GM18909 (cell line): ENCODE data around the gene UIMC1.
"Not testable (repeated sequence)": the region's sequence is repeated elsewhere in the genome, so short reads cannot be mapped to it uniquely, and the experiment has no call there.

Experiments used
- ATAC-seq: cut with Tn5 transposase; IDR thresholded peaks from one replicate; pipeline ENCODE4 v1.9.1; 2021; ENCODE audit warnings: mild to moderate bottlenecking; ENCODE audit not compliant: unreplicated experiment, poor library complexity

UIMC1 gene

DNA sequence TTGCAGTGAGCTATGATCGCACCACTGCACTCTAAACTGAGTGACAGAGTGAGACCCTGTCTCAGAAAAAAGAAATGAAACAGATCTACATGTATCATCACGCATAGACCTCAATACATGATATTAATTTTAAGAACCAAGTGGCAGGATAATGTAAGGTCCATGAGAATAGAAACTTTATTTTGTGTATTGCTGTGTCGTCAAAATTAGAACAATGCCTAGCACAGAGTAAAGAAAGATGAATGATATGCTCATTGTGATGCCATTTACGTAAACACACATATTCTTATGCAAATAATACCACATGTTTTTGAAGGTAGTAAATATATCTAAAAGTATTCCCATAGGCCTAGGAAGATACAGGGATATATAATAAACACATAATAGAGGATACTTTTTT lies 3.6 kb upstream of the UIMC1 start:
- no peak for ATAC-seq

DNA sequence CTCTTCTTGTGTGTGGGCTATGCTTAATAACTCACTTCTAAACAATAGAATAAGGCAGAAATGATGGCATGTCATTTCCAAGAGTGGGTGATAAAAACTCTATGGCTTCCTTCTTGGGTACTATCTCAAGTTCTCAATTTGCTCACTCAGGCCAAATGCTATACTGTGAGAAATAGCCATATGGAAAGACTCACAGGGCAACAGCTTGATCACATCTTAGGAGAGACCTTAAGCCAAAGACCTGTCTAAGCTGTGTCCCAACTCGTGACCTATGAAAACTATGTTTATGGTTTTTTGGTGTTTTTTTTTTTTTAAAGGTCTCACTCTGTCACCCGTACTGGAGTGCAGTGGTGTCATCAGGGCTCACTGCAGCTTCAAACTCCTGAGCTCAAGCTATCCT lies 2.1 kb upstream of the UIMC1 start:
- no peak for ATAC-seq

DNA sequence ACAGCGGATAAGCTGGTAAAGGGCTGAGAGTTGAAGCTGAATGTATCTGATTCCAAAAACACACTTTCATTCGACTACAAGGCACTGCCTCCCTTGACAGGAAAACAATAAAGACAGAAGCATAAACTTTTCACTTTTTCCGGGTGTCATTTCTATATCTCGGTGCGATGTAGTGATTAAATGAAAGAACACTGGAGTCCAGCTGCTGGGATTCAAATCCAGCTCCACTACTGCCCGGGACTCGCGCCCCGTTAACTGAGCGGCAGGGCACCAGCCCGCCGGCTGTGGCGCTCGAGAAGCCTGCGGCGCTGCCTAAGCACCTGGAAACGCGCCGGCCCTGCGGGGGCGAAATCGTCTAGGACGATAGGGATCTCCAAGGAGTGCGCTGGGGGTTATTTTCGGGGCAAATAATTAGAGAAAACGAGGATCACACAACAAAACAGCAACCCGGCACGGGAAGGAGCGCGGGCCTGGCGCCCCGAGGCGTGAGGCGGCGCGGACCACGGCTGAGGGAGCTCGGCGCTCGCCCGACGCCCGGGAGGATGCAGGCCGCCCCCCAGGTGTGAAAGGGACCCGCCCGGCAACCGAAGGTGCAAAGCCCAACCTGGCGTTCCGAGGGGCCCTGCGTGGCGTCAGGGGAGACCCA lies 837 bp downstream of the UIMC1 start:
- ATAC-seq: peak; percentile 41

DNA sequence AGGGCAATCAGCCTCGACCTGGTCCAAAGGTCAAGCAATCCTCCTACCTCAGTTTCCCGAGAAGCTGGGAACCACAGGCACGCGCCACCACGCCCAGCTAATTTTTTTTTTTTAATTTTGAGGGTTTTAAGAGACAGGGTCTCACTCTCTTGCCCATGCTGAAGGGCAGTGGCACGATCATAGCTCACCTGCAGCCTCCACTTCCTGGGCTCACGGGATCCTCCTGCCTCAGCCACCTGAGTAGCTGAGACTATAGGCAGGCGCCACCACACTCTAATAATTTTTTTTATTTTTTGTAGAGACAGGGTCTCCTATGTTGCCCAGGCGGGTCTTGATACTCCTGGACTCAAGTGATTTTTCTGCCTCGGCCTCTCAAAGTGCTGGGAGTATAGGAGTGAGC lies 1.6 kb downstream of the UIMC1 start:
- no peak for ATAC-seq

DNA sequence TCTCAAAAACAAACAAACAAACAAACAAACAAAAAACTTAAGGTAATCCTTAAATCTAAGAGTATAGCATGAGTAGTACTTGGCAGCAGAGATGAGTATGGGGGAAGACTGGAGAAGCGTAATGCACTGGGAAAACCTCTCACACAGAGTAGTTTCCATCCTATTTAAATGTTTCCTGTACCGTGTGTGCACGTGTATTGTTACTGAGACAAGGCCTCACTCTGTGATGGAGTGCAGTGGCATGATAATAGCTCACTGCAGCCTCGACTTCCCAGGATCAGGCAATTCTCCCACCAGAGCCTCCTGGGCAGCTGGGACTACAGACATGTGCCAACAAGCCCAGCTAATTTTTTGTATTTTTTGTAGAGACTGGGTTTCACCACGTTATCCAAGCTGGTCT lies 2.9 kb downstream of the UIMC1 start:
- no peak for ATAC-seq

DNA sequence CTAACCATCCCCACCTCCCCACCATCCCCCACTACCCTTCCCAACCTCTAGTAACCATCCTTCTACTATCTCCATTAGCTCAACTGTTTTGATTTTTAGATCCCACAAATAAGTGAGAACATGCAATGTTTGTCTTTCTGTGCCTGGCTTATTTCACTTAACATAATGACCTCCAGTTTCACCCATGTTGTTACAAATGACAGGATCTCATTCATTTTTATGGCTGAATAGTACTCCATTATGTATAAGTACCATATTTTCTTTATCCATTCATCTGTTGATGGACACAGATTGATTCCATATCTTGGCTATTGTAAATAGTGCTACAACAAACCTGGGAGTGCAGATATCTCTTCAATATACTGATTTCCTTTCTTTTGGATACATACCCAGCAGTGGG lies 7.1 kb downstream of the UIMC1 start:
- ATAC-seq: not testable (repeated sequence)

DNA sequence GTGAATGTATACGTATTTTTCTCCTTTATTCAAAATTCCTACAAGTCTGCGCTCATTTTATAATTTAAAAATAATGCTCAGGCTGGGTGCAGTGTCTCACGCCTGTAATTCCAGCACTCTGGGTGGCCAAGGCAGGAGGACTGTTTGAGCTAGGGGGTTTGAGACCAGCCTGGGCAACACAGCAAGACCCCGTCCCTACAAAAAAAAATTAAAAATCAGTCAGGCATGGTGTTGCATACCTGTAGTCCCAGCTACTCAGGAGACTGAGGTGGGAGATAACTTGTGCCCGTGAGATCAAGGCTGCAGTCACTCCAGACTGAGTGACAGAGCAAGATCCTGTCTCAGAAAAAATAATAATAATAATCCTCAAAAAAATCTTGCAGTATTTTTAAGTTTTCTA lies 7.8 kb downstream of the UIMC1 start:
- ATAC-seq: no peak

DNA sequence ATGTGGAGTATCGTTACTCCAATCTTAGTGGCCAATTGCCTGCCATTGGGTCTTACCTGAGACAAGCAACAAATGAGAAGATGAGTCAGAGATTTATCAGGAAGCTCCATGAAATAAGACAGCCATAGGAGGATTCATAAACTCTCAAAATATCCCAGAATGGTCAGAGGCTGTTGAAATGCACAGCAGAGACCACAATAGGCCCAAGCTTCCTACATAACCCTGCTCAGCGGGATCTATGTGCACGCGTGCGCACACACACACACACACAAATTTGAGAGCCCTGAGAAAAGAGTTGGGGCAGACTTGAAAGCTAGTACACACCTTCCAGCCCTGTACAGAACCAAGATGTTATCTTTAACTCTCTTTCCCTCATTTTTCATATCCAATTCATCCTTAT lies 9.8 kb downstream of the UIMC1 start:
- ATAC-seq: no peak

DNA sequence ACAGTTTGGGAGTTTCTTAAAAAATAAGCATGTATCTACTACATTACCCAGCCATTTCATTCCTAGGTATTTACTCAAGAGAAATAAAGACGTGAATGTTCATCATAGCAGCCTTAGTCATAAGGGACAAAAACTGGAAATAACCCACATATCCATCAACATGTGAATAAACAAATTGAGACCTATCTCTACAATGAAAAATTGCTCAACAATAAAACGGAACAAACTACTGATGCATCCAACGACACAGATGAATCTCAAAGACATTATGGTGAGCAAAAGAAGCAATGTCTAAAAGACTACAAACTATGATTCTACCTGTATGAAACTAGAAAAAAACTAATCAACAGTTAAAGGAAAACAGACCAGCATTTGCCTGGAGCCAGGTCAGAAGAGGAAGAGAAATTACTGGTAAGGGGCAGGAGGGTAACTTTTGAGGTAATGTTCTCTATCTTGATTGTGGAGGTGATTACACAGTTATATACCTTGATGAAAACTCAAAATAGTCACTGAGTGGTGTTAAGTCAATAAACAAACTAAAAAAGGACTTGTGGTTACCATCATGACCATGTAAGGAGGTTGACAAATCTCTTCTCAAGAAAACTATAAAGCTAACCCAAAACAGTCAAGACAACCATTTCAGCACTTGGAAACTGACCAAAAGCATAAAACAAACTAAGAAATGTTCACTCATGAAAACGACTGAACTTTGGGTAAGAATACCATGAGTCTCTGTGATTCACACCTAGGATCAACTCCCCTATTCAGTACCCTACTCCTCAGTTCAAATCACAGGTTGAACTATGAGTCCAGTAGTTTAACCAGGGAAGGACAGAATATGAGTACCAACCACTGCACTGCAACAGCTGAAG lies 10.4 kb downstream of the UIMC1 start:
- ATAC-seq: no peak

DNA sequence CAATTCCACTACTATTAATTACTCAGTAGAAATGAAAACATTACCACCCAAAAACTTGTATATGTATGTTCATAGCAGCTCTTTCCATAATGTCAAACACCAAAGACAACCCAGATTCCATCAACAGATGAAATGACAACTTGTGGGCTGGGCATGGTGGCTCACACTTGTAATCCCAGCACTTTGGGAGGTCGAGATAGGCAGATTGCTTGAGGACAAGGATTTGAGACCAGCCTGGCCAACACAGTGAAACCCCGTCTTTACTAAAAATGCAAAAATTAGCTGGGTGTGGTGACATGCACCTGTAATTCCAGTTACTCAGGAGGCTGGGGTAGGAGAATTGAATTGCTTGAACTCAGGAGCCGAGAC lies 11.5 kb downstream of the UIMC1 start:
- no peak for ATAC-seq

DNA sequence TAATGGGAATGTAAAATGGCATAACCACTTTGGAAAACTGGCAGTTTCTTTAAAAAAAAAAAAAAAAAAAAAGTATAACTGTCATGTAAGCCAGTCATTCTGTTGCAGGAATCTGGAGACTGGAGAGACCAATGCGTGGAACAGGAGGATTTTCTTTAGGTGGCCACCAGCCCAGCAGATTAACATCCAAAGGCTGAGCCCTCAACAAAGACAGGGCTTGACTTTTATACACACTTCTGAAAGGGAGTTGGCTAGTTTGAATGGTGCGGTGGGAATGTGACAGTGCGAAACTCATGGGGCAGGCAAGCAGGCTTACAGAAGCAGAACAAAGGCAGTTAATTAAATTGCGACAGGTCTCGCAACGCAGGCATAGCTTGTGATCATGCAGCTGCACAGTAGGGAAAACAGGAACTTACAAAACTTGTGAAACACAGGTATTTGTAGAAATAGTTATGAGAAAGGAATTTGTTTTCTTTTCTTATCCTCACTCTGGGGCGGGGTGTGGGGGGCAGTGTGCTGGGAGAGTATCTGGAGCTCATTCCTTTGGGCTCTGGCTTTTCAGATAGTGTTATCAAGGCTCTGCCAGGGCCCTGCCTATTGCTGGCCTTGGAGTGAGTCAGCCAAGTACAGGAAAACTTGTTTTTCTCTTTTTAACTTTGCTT lies 12.0 kb downstream of the UIMC1 start:
- no peak for ATAC-seq

DNA sequence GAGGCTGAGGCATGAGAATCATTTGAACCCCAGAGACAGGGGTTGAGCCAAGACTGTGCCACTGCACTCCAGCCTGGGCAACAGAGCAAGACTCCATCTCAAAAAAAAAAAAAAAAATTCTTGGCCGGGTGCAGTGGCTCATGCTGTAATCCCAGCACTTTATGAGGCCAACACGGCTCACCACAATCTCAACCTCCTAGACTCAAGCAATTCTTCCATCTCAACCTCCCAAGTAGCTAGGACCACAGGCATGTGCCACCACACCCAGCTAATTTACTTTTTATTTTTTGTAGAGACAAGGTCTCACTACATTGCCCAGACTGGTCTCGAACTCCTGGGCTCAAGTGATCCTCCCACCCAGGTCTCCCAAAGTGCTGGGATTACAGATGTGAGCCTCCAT lies 13.5 kb downstream of the UIMC1 start:
- ATAC-seq: not testable (repeated sequence)

DNA sequence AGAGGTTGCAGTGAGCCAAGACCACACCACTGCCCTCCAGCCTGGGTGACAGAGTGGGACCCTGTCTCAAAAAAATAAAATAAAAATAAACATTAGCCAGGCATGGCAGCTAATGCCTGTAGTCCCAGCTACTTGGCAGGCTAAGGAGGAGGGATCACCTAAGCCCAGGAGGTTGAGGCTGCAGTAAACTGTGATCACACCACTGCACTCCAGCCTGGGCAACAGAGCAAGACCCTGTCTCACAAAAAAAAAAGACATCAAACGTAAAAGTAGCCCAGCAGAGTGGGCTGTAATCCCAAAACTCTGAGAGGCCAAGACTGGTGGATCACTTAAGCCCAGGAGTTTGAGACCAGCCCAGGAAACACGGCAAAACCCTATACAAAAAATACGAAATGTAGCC lies 19.0 kb downstream of the UIMC1 start:
- ATAC-seq: no peak

DNA sequence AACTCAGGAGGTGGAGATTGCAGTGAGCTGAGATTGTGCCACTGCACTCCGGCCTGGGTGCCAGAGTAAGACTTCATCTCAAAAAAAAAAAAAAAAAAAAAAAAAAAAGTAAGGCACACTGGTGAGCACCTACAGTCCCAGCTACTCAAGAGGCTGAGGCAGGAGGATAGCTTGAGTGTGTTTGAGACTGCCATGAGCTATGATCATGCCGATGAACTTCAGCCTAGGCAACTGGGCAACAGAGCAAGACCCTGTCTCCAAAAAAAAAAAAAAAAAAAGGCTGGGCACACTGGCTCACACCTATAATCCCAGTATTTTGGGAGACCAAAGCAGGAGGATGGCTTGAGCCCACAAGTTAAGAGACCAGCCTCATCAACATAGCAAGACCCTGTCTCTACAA lies 20.3 kb downstream of the UIMC1 start:
- ATAC-seq: no peak

DNA sequence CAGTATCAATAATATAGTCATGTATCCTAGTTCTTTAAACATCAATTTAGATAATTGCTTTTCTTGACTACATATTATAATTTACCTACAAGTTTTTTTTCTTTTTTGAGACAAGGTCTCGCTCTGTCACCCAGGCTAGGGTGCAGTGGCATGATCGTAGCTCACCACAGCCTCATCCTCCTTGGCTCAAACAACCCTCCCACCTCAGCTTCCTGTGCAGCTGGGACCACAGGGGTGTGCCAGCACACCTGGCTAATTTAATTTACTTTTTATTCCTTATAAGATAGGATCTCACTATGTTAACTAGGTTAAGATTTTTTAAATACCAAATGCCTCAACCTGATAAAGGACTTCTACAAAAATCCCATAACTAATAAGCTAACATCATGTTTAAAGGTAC lies 21.1 kb downstream of the UIMC1 start:
- ATAC-seq: peak; percentile 54

DNA sequence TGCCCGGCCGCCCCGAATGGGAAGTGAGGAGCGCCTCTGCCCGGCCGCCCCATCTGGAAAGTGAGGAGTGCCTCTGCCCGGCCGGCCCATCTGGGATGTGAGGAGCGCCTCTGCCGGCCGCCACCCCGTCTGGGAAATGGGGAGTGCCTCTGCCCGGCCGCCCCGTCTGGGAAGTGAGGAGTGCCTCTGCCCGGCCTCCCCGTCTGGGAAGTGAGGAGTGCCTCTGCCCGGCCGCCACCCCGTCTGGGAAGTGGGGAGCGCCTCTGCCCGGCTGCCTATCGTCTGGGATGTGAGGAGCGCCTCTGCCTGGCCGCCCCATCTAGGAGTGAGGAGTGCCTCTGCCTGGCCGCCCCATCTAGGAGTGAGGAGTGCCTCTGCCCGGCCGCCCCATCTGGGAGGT lies 22.4 kb downstream of the UIMC1 start:
- not testable (repeated sequence) for ATAC-seq

DNA sequence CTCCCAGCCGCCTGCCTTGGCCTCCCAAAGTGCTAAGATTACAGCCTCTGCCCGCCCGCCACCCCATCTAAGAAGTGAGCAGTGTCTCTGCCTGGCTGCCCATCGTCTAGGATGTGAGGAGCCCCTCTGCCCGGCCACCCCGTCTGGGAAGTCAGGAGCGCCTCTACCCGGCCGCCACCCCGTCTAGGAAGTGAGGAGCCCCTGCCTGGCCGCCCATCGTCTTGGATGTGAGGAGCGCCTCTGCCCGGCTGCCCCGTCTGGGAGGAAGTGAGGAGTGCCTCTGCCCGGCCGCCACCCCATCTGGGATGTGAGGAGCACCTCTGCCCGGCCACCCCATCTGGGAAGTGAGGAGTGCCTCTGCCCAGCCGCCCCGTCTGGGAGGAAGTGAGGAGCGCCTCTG lies 23.0 kb downstream of the UIMC1 start:
- ATAC-seq: not testable (repeated sequence)

DNA sequence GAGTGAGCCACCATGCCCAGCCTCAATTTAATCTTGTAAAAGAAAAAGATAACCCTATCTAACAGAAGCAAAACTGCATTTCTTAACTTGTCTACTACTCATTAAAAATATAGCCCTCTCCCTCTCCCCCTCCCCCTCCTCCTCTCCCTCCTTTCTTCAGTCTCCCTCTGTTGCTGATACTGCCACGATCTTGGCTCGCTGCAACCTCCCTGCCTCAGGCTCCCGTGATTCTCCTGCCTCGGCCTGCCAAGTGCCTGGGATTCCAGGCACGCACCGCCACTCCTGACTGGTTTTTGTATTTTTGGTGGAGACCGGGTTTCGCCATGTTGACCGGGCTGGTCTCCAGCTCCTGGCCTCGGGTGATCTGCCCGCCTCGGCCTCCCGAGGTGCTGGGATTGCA lies 23.5 kb downstream of the UIMC1 start:
- not testable (repeated sequence) for ATAC-seq

DNA sequence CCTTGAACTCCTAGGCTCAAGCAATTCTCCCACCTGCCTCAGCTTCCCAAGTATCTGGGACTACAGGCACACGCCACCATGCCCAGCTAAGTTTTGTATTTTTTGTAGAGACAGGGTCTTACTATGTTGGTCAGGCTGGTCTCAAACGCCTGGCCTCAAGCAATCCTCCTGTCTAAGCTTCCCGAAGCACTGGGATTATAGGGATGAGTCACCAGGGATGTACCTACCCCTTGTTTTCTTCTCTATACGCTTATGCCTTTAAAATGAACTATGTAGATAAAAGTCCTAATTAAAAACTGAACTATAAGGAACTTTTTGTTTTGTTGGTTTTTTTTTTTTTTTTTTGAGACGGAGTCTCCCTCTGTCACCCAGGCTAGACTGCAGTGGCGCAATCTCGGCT lies 25.8 kb downstream of the UIMC1 start:
- no peak for ATAC-seq

DNA sequence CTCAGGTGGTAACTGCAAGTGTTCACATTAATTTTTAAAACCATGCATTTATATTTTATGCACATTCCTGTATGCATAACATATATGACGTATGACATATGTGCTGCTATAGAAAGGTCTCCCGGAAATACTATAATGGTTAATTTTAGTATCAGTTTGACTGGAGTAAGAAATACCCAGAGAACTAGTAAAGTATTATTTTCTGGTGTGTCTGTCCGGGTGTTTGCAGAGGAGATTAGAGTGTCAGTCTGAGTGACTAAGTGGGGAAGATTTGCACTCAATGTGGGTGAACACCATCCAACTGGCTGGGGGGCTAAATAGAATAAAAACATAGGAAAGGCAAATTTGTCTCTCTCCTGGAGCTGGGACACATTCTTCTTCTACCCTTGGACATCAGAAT lies 26.9 kb downstream of the UIMC1 start:
- ATAC-seq: no peak

DNA sequence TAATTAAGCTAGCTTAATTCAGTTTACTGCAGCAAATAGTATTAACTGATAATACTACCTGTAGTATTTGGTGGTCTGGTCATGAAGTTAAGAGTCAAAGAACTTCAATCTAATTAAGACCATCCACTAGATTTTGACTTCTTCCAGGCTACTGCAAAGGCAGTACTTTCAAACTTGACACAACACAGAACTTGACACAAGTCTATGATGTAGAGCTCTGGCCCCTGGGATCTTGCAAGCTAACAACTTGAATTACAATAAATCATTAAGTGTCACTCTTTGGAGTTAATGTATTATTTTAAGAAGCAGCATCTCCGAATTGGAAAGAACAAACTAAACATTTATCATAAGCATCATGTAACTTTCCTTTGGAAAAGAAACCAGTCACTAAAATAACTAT lies 40.9 kb downstream of the UIMC1 start:
- ATAC-seq: no peak
